ENCODE results near the gene POLR3GL.
"Not testable (repeated sequence)": the region's sequence is repeated elsewhere in the genome, so short reads cannot be mapped to it uniquely, and the experiment has no call there.

Gene POLR3GL

DNA sequence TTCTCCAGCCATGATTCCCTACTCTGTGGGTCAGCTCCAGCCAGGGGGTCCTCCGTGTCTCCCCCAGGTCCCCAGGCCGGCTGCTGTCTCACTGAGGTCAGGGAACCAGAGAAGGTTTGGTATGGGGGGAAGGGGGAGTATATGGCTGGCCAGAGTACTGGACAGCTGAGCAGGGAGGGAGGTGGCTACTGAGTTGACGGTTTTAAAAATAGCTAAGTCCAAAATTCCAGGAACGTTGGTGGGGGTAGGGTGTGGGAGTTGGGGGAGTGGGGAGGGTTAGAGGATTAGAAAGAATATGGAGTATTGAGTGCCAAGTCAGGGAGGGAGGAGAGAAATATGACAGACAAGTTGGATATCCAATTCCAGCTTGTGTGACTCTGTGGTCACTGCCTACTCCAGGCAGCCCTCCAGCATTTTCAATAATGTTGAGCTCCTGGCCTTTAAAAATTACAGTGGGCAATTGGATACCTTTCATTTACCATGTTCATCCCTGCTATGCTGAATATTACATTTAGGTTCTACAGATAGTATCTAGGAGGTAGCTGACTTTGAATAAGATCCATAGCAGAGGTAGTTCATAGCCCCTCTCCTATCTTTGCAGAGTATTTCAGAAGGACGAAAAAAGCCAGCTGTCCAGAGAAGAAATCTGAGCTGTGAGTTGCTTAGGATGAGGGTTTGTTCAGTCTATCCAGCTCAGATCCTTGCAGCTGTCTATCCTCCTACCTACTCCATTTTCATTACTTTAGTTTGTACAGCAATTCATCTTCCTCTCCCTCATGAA is 57.3 kb downstream of the POLR3GL start, which contains the start of gene HJV:
HJV (minus strand) TSS at position 114 of the 781 bp plus-strand sequence. CDS start 1,504 bp downstream, outside the sequence.
- no peak for DNase-seq

DNA sequence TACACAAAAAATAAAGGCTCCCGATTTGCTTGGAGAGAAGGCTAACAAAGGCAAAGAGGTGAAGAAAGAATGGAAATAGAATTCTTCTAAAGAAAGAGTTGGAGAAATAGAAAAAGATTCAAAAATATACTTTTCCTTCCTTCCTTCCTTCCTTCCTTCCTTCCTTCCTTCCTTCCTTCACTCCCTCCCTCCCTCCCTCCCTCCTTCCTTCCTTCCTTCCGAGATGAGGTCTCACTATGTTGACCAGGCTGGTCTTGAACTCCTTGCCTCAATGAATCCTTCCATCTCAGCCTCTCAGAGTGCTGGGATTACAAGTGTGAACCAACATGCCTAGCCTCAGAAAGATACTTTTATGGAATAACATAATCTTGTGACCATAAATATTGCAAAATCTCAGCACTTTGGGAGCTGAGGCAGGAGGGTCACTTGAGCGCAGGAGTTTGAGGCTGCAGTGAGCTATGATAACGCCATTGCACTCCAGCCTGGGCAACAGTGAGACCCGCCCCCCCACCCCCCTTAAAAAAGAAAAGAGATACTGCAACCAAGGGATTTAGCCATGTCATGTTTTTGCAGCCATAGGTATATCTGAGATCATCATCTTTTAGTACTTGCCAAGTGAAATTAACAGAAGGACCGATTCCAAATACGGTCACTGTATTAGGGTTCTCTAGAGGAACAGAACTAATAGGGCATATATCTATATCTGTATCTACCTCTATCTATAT is 58.1 kb downstream of the POLR3GL start:
- DNase-seq, result no peak

GRCh38 chr1:146025787-146026495 is 61.5 kb downstream of the POLR3GL start:
- not testable (repeated sequence) for DNase-seq

GRCh38 chr1:146026650-146027049 is 62.2 kb downstream of the POLR3GL start:
- not testable (repeated sequence) for DNase-seq

Measured in CD4-positive, alpha-beta T cell treated with Interleukin-15 for 1 hour (primary cell).